ENCODE measurements around the gene IFI27.

The IFI27 gene

GRCh38 chr14:94103554-94104150, 6.9 kb upstream of the IFI27 start:
- TF ChIP-seq CTCF (IDR thresholded peaks at IDR 0.05; ENCODE audit: low read depth, low read length), result no peak
- no peak overlapping the region for H3K4me3 ChIP-seq (ENCODE audit: low read depth, low read length)

- no peak overlapping the region for H3K4me3 ChIP-seq (ENCODE audit: low read depth, low read length)
- TF ChIP-seq CTCF (IDR thresholded peaks at IDR 0.05; ENCODE audit: low read depth, low read length), result no peak
Measured at GRCh38 chr14:94104731-94105130, 5.8 kb upstream of the IFI27 start.

GRCh38 chr14:94109915-94110250, 653 bp upstream of the IFI27 start:
- TF ChIP-seq CTCF (IDR thresholded peaks at IDR 0.05; ENCODE audit: low read depth, low read length), result no peak
- H3K4me3 ChIP-seq (ENCODE audit: low read depth, low read length), result no peak overlapping the region

- TF ChIP-seq CTCF (IDR thresholded peaks at IDR 0.05; ENCODE audit: low read depth, low read length), result no peak
- no peak overlapping the region for H3K4me3 ChIP-seq (ENCODE audit: low read depth, low read length)
Measured at GRCh38 chr14:94111276-94112095, 950 bp downstream of the IFI27 start.

- no peak for TF ChIP-seq CTCF (IDR thresholded peaks at IDR 0.05; ENCODE audit: low read depth, low read length)
- no peak overlapping the region for H3K4me3 ChIP-seq (ENCODE audit: low read depth, low read length)
Measured at GRCh38 chr14:94112513-94113063, 2.1 kb downstream of the IFI27 start.

GRCh38 chr14:94113073-94113472, 2.5 kb downstream of the IFI27 start:
- no peak for TF ChIP-seq CTCF (IDR thresholded peaks at IDR 0.05; ENCODE audit: low read depth, low read length)
- no peak overlapping the region for H3K4me3 ChIP-seq (ENCODE audit: low read depth, low read length)

- no peak for TF ChIP-seq CTCF (IDR thresholded peaks at IDR 0.05; ENCODE audit: low read depth, low read length)
- no peak overlapping the region for H3K4me3 ChIP-seq (ENCODE audit: low read depth, low read length)
Measured at GRCh38 chr14:94113490-94113889, 3.0 kb downstream of the IFI27 start.

All from WI38 (cell line).